Measurements from ENCODE around the gene SMCO2. TPM values are rescaled to one million over a fixed set of nuclear protein-coding genes. Genes with fewer than 3 reads are reported as not detected.

Gene SMCO2
- total and polyA plus RNA-seq, 2 of the 13 experiments (the other 11 are each of a cell fraction or from before 2014, with no cell fraction given): 0.15 TPM; not detected in 1

DNA sequence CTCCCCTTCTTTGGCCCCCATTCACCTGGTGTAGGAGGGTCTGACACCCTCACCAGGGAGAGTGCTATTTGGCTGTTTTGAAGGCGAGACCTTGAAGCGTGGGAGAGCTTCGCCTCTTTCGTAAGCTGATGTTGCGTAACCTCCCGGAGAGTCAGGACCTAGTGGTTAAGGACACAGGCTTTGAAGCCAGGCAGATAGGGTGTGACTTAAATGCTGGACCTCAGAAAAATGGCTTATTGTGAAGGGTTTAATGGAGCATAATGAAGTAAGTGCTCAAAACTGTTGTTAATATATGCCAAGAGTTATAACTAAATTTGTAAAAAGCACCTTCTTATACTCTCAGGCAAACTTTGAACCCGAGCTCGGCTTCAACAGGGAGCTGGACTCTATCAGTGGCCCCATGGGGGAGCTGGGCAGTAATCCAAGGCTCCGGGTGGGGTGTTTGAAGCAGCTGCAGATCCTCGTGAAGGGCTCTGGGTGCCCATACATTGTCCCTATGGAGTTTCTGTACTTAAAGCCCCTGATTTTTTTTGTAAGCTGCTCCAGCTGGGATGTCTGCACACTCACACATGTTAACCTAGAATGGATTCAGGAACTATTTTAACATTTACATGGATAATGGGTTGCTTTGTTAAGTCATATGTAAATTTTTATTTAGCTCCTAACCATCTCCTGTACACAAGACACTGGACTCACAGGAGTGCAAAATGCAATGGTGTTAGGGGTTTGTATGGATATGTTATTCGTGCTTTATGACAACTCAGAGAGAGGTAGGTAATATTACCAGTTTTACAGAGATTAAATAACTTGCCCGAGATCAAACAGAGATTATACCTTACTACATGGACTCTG, 103.5 kb downstream of the SMCO2 start (continued):
- peak; percentile 86; the same call in 1 of the 2 replicates for TF ChIP-seq TFAP4 (IDR thresholded peaks at IDR 0.05; ENCODE audit: borderline replicate concordance, low read depth)
- TF ChIP-seq ZNF20 (CRISPR knock-in tag; IDR thresholded peaks at IDR 0.05): no peak
- no peak for TF ChIP-seq THAP8 (CRISPR knock-in tag; IDR thresholded peaks at IDR 0.05; ENCODE audit: borderline replicate concordance)
- TF ChIP-seq HCFC1 (IDR thresholded peaks at IDR 0.05; ENCODE audit: low read depth, low read length): no peak
- TF ChIP-seq RAD21 (CRISPR knock-in tag; IDR thresholded peaks at IDR 0.05): 0 out of 2 replicates have a peak, but pooled peaks have one; percentile 7
- peak; percentile 92 for TF ChIP-seq KMT2B (CRISPR knock-in tag; IDR thresholded peaks at IDR 0.05)
- TF ChIP-seq ZNF776 (CRISPR knock-in tag; IDR thresholded peaks at IDR 0.05): no peak
- TF ChIP-seq FOXC1 (CRISPR knock-in tag; IDR thresholded peaks at IDR 0.05; ENCODE audit: borderline replicate concordance): 0 out of 2 replicates have a peak, but pooled peaks have one; percentile 65
- no peak for TF ChIP-seq PHB2 (IDR thresholded peaks at IDR 0.05; ENCODE audit: partially characterized antibody)
- TF ChIP-seq ZNF264 (CRISPR knock-in tag; IDR thresholded peaks at IDR 0.05): peak; percentile 66
- TF ChIP-seq CREB1 (IDR thresholded peaks at IDR 0.05): no peak; the same call in 1 of the 2 replicates
- peak; percentile 62; the same call in 1 of the 2 replicates for TF ChIP-seq CREB1 (CRISPR knock-in tag; IDR thresholded peaks at IDR 0.05)
- TF ChIP-seq SOX5 (CRISPR knock-in tag; IDR thresholded peaks at IDR 0.05; ENCODE audit: borderline replicate concordance): peak; percentile 84
- TF ChIP-seq ZNF362 (CRISPR knock-in tag; IDR thresholded peaks at IDR 0.05; ENCODE audit: borderline replicate concordance): peak; percentile 62; the same call in 1 of the 2 replicates
- TF ChIP-seq MAX (IDR thresholded peaks at IDR 0.05): peak; percentile 85
- peak; percentile 71; the same call in 1 of the 2 replicates for TF ChIP-seq ZNF652 (CRISPR knock-in tag; IDR thresholded peaks at IDR 0.05; ENCODE audit: borderline replicate concordance, low read depth)
- TF ChIP-seq BCL3 (CRISPR knock-in tag; IDR thresholded peaks at IDR 0.05): peak; percentile 60; the same call in 1 of the 2 replicates
- TF ChIP-seq ZBTB21 (CRISPR knock-in tag; IDR thresholded peaks at IDR 0.05): peak; percentile 55; the same call in 1 of the 2 replicates
- peak; percentile 98 for TF ChIP-seq POGZ (CRISPR knock-in tag; IDR thresholded peaks at IDR 0.05)
- TF ChIP-seq NR2F1 (CRISPR knock-in tag; IDR thresholded peaks at IDR 0.05): peak; percentile 38 to 66; a peak in 3 of 4 replicates
- peak; percentile 14; the same call in 1 of the 2 replicates for TF ChIP-seq ZFY (CRISPR knock-in tag; IDR thresholded peaks at IDR 0.05)
- TF ChIP-seq RFXAP (CRISPR knock-in tag; IDR thresholded peaks at IDR 0.05; ENCODE audit: borderline replicate concordance): peak; percentile 80; the same call in 1 of the 2 replicates
- no peak for TF ChIP-seq FIP1L1 (IDR thresholded peaks at IDR 0.05; ENCODE audit: borderline replicate concordance, insufficient read depth, low read depth, low read length)

Measured in HepG2 (cell line).